ENCODE results near the gene KTI12.

KTI12 gene

GRCh38 chr1:51982161-51982560 is 51.4 kb downstream of the KTI12 start:
- no peak for DNase-seq

Data from NCI-H2081 (cell line).